HG03432 (cell line): ENCODE measurements around the gene ISM1.

ENCODE experiments used
- ATAC-seq: cut with Tn5 transposase; IDR thresholded peaks from one replicate; pipeline ENCODE4 v1.9.1; 2021; ENCODE audit warnings: mild to moderate bottlenecking, moderate library complexity; ENCODE audit not compliant: unreplicated experiment

The ISM1 gene

DNA sequence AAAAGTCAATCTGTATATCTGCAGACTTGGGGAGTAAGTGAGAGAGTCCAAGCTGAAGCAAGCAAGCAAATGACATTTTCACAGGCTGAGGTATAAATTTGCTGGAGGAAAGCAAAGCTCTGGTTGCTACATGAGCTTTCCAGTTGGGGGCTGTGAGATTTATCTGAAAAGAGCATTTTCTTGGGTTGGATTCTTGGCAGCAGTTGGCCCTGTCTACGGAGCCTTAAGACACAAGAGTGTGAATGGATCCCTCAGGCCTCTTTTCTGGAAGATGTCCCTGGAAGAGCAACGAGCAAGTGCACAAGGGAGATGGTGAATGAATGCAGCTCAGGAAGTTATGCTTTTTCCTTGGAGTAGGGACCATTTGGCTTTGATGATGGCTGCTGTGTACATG is 30.8 kb downstream of the ISM1 start:
- no peak for ATAC-seq

DNA sequence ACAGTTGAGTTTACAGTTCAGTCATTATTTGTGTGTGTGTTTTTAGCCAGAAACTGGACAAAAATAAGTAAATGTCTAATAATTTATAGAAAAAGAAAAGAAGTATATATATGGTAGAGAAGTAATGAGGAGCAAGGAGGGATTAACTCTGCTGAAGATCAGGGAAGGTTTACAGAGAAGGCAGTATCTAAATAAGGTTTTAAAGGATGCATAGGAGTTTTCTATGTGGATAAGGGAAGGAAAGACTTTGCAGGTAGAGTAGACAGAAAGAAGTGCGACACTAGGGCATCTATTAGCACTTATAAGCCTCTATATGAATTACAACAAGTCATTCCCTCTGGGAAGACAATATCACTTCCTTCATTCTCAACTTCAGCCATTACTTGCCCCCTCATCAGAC is 34.3 kb downstream of the ISM1 start:
- no peak for ATAC-seq

DNA sequence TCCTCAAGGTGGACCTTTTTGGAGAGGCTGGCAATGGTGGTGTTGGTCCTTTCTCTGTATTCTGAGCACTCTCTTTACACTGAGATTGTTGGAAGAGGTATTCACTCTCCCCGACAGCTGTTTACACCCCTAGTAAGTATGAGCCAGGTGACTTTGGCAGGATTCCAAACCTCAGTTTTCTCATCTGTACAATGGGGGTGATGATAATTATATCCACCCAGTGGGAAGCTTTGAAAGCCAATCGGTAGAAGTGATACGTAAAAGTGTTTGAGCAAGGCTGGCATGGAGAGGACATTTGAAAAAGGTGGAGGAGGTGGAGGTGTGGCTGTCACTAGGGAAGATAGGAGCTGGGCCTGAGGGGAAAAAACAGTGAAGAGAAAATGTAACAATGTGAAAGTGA is 35.5 kb downstream of the ISM1 start:
- ATAC-seq: no peak

DNA sequence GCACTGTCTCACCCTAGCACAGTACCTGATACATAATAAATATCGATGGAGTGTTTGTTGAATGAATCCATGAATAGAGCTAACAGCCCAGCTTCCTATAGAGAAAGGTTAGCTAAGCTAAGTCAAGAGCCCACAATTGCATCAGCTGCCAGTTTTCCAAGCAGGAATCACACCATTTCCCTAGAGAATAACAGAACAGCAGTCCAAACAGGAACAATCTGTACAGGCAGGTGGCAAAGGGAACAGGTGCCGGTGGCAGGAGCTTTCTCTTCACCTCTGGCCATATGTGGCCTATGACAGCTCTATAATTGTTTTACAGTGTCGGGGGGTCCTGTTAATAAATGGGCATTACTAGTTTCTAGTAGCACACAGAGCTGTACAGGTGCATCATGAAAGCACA is 38.8 kb downstream of the ISM1 start:
- no peak for ATAC-seq

DNA sequence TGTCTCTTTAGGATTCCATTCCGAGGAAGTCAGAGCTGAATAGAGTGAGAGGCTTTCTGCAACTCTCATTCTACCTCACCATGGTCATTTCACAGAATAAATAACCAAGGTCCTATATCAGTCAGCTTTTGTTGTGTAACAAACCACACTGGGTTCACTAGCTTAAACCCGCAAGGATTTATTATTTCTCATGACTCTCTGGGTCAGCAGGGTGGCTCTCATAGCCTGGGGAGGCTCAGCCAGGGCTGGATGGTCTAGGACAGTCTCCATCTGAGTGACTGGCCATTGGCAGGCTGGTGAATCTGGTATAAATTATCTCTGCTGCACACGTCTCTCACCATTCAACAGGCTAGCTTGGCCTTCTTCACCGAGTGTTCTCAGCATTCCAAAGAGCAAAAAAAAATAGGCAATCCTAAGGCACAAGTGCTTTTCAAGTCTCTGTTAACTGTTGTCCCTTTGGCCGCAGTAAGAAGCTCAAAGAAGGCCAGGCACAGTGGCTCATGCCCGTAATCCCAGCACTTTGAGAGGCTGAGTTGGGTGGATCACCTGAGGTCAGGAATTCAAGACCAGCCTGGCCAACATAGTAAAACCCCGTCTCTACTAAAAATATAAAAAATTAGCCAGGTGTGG is 39.7 kb downstream of the ISM1 start:
- ATAC-seq: peak; percentile 33

DNA sequence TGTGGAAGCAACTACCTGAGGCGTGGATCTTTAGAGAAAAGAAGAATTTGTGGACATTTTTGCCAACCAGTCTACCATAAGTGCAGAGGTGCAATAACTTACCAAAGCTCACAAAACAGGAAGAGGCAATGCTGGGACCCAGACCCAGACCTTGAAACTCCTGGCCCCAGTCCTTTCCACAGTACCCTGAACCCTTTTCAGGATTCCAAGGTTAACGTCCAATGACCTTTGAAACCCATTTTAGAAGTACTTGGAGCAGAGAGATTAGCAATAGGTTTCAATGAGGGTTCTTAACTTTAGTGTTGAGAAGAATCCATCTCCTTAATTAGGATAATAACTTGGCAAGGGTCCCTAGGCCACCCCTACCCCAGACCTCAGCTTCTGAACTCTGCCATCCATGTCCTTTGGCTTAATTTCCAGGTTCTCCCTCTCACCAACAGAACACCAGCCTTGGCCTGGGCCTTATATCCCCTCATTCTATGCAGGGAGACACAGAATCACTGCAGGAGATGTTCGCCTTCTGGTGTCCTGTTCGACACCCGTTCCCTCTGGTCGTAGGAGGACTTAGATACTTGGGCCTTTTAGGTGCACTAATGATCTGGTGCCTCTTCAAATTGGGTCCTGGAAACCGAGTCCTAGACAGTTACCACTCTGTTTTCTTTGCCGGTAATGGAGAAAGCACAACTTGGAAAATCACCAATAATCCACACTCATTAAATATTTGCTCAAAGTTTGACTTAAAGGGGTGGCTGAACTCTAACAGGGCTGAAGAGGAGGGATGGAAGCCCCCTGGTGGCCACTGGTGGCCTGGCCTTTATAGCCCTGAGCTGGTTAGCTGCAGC is 40.6 kb downstream of the ISM1 start:
- peak; percentile 72 for ATAC-seq

DNA sequence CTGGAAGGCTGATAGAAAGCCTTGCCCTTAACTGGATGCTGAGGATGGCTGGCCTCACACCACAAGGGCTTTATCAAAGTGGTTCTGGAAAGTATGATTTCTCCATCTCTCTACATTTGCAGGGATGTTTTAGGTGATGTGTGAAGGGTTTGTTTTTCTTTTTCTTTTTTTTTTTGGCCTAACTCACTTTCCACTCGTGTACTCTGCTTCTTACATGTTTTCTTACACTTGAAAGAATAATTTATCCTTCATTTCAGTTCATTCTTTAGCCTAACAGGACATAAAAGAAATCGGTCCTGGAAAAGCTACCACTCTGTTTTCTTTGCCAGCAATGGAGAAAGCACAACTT is 41.2 kb downstream of the ISM1 start:
- ATAC-seq: no peak

DNA sequence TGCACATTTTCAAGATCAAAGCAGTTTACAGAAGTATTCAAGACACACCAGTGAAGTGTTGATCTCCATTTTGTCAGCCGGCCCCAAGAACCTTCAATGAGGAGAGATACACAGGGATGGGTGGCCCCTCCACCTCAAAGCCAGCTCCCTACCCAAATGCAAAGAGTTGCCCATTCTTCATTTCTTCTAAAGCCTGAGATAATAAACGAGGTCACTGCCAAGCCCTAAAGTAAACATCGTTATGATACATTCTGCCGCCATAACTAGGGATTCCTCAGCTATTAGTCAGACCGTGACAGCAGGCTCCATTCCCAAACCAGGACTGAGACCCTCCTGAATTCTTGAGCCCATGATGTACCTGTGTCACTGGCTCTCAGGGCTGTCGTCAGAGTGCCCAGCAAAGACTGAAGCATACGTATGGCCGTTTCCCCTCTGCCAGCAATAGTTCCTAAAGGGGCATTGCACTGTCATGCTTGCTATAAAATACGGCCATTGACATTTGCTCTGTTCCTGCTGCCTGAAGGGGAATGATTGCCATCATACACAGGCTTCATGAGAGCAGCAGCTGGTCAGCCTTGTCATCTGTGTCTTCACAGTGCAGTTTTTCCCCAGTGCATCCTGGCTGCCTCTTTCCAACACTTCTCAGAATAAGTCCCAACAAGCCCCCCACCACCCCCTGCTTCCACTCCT is 41.7 kb downstream of the ISM1 start:
- ATAC-seq: no peak

DNA sequence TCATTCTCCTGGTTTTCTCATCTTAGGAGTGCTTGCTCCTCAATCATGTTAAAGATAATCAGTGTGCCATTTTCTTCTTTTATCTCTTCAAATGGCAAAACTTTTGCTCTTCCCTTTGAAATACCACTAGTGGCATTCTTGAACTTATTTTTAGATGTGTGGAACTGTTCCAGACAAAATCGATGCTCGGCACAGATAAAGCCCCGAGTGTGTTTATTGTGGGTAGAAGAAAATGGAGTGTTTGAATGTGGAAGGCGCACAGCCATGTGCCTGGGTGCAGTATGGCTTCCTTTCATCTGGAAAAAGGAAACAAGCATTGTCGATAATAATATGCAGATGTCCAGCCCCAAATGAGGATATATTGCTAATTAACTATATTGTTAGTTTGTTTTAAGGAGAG is 42.4 kb downstream of the ISM1 start:
- ATAC-seq: no peak

DNA sequence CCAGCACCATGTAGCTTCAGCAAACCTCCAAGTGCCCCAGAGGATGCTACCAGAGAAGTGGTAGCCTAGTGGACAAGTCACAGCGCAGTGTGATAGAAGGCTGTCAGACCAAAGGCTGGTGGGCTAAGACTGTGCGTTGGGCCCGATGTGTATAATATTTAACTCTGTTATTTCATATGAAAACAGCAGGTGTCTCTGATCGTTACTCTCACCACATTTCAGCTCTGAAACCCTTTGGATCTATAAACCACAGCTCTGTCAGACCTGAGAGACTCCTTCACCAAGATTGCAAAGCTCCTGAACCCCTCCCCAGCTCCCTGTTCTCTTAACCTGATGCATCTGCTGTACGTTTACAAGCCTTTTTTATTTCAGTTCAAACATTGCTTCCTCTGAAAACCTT is 43.8 kb downstream of the ISM1 start:
- peak; percentile 42 for ATAC-seq

DNA sequence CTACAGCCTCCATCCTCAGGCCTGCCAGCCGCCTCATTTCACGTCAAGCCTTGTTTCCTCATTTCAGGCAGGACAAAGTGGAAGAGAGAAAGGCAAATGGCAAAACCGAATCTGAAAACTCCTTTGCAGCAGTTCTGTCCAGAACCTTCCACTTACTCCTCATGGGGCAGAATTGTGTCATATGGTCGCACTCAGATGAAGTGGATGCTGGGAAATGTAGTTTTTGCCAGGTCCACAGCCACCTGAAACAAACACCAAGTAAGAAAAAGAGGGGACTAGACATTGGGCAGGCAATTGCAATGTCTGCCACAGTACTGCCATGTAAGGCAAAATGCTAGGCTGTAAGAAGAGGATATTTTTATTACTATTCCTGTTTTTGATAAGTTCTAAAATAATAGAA is 44.9 kb downstream of the ISM1 start:
- ATAC-seq: no peak

DNA sequence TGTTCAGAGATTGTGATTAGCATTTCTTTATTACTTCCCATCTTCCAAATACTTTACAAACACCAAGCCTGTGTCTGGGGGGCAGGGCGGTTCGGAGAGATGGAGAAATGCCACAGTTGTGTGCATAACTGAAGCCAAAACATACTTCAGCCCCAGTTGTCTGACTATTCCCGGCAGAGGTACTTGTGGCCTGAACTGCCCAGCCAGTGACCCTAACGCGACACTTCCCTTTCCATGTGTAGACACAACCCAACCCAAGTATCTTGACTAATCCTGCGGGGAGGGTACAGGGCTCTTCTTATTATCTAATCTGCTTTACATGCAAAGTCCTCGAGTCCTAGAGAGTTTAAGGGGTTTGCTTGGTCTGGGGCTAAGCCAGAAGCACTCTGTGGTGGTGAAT is 46.2 kb downstream of the ISM1 start:
- no peak for ATAC-seq

DNA sequence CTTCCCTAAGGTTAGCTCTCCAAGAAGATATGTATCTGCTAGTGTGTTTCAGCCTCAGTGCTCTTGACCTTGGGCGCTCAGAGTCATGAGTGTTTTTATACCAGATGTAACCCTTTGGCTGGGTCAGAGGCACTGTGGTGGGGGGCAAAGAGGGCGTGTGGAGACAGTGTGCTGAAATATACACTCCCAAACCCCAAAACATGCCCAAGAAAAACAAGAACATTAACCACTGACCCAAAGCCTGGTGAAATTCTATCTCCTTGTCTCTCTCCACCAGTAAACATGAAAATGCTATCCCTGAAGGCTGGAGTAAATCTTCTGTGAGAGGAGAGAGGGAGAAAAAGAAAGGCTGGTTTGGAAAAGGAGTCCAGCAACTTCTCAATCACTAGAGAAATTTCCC is 47.9 kb downstream of the ISM1 start:
- no peak for ATAC-seq

DNA sequence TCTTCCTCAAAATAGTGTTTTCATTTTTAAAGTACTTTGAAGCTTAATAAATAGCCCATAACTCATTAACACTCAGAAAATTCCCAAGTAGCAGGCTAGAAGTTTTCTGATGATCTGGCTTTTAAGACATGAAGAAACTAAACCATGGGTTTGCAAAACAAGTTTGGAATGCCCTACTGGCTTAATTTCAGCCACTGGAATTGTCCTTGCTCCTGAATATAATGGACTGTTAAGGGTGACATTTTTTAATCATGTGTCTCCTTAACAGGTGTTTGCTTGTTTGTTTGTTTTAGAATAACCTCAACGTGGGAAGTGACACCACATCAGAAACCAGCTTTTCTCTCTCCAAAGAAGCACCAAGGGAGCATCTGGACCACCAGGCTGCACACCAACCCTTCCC is 49.1 kb downstream of the ISM1 start:
- no peak for ATAC-seq

DNA sequence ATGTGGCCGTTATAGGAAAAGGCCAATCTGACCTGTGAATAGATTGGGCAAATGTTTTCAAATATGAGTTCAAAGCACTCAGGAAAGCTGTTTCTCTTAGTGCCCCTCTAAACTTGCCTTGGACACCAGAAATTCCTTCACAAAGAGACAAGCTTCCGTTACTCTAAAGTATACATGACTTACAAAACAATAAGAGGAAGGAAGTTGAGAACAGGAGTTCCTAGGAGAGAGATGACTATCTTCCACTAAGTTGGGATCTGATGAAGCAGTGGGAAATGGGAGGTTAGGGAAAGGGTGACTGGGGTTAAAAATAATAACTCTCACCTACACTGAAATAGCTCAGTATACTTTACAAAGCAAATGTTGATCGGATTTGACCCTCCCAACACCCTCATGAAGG is 50.0 kb downstream of the ISM1 start:
- ATAC-seq: no peak

DNA sequence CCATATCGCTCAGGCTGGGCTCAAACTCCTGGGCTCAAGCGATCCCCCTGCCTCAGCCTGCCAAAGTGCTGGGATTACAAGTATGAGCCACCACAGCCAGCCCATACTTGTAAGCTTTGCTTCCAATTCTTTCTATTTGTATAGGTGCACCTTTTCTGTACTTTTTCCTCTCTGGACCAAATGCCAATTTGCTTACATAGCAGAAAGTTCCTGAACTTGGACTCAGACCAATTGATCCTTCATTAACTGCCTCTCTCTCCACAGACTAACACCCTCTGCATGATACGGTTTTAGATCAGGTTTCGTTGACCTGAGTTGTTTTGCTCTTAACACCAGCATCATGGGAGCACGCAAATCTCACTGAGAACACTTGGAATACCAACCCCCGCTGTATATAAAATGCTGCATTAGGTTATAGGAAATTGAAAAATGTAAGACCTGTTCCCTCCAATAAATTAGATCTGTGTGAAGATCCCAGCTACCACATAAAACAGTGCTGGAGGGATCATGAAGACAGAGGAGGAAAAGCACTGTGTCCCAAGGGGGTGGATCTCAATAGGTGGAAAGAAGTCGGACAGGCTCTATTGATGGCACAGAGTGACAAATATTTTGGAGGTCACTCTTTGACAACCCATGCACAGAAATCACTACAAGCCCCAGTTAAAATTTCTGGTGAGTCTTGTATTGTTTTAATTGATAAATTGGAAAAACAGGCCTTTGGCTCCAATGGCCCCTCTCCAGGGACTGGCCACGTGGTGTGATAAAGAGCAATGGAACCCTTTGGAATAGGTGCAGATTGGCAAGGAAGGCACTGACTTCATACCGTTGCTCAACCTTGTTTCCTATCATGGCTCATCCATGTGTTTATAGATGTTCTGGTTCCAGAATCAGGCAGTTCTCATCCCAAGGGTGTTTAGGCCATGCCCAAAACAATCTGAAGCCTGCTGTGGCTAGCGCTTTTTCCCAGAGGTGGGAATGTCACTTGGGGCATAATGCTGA is 51.2 kb downstream of the ISM1 start:
- no peak for ATAC-seq

DNA sequence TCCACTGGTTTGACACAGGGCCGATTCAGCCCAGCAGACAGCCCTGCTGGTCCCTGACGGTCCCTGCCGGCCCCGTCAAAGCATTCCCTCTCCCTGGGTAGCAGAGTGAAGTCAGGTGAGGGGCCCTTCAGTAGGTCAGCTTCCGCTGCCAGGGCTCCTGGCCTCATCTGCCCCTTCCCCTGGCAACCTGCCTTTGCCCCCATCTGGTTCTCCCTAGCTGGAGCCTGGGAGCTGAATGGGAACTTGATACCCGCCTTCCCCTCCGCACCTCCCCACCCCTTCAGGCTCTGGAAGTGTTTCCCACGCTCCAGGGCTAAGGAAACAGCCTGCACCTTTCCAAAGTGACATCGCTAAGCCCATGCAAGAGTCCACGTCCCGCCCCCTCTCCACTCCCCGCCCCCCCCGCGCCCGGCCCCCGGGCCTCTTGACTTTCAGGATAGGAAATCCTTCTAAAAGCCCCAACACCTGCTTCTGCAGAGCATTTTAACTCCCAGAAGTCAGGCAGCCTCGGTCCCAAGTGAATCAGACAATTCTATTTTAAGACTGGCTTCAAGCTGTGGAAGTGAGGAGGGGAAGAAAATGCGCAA is 53.3 kb downstream of the ISM1 start:
- no peak for ATAC-seq

DNA sequence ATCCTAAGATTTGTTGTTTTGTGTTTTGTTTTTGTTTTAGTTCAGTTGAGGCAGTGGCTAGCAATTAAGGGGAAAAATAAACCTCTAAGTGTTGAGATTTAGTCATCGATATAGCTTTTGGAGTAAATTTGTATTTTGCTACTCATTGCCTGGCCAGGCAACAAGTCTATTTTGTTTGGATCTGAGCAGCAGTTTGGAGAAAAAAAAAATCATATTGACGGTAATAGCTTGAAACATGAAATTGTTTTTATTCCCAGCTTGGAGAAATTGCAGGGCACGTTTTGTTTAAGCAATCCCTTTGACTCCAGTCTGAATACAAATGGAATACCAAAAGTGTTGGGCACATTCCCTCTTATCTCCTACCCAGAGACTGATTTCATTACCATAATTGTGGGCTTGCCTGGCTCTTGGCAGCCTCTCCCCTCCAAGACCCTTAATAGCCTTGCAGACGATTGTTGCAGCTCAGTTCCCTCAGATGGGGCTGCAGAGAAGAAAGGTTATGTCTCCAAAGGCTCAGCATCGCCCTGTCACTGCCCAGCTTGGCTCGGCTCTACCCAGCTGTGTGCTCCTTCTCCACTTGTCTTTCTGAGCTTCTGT is 56.0 kb downstream of the ISM1 start:
- no peak for ATAC-seq

DNA sequence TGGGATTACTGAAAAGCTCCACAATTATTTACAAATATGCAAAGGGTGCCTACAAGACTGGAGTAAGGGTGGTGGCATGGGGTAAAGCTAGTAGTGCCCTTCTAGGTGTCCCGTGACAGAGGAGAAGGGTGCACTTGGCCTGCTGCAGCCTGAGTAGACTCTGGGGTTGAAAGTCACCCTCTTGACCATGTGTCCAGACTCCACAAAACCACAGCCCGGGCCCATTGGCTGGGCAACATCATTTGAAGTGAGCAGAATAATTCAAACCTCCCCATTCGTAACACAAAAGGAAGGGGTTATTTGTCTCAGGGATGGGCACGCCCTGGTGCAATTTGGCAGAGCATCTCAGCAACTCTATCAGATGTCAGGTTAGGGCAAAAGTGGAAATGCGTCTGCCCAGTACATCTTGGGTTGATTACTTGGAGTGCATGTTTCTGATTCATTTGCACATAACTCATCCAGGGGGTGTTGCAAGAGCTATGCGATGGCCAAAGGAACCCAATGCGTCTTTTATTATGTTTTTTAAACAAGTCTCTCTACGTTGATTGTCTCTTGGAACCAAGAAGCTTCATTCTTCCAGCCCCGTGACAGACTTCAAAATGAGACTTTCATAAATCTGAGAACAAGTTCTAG is 56.7 kb downstream of the ISM1 start:
- ATAC-seq: no peak
